Neural progenitor cell (in vitro differentiated cells): ENCODE measurements around the gene ZNF488.

Experiments
- CTCF ChIP-seq: fragments of 200-600 bp; sonication (generic); IDR thresholded peaks from 2 replicates; pipeline ENCODE4 v1.5.1; 2017; ENCODE audit warnings: antibody characterized with exemption, mild to moderate bottlenecking
- EZH2 ChIP-seq: fragments of 200-600 bp; sonication (generic); IDR thresholded peaks from 2 replicates; pipeline ENCODE4 v1.6.1; 2017; ENCODE audit warnings: antibody characterized with exemption, mild to moderate bottlenecking, moderate library complexity

GRCh38 chr10:47332946-47333345 is 51.1 kb downstream of the ZNF488 start:
- TF ChIP-seq CTCF = no peak
- TF ChIP-seq EZH2 = no peak
